Measurements from ENCODE around the gene PLCB1. TPM values are rescaled to one million over a fixed set of nuclear protein-coding genes. Genes with fewer than 3 reads are reported as not detected.

Gene PLCB1
- total RNA-seq, 2 experiments from 2014 or later, result 3.1 to 3.6 TPM

DNA sequence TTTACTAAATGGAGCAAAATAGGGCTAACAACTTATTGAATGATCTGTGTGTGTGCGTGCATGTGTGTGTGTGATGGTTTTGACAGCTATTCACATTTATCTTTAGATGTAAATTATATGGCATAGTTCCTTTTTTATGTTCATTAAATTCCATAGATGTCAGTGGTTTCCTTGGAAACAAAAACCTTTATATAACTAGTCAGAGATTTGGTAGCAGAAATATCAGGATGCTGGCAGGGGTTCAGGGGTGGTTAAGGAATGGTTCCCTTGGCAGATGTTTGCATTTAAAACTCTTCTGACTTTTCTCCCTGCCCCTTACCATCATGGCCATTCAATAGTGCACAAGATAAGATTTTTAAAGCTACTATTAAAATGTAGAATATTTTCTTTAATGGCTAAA lies 256.6 kb downstream of the PLCB1 start:
- ATAC-seq (no peak), DNase-seq (no peak)
- H3K4me3 Mint-ChIP-seq, result no peak overlapping the region
- POLR2A ChIA-PET, result no interaction called here
- no peak overlapping the region for H3K27ac Mint-ChIP-seq
- no peaks in the 10 kb centered on the region for H3K27me3 Mint-ChIP-seq
- H3K36me3 Mint-ChIP-seq (ENCODE audit: low read depth), result no peaks in the 10 kb centered on the region
- CTCF ChIA-PET, result interaction anchor here (1.0 to 4.0 kb wide), 11 partner anchors 13 to 345 kb away, joined by 3 to 21 read pairs (median 5); partner anchors contain the start of gene PLCB1
- no peaks in the 10 kb centered on the region for H3K9me3 Mint-ChIP-seq
- peaks cover 2% of the 10 kb centered on the region for H3K4me1 Mint-ChIP-seq (ENCODE audit: low read depth)
- TF ChIP-seq, protein P1, sequence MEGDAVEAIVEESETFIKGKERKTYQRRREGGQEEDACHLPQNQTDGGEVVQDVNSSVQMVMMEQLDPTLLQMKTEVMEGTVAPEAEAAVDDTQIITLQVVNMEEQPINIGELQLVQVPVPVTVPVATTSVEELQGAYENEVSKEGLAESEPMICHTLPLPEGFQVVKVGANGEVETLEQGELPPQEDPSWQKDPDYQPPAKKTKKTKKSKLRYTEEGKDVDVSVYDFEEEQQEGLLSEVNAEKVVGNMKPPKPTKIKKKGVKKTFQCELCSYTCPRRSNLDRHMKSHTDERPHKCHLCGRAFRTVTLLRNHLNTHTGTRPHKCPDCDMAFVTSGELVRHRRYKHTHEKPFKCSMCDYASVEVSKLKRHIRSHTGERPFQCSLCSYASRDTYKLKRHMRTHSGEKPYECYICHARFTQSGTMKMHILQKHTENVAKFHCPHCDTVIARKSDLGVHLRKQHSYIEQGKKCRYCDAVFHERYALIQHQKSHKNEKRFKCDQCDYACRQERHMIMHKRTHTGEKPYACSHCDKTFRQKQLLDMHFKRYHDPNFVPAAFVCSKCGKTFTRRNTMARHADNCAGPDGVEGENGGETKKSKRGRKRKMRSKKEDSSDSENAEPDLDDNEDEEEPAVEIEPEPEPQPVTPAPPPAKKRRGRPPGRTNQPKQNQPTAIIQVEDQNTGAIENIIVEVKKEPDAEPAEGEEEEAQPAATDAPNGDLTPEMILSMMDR (IDR thresholded peaks at IDR 0.05), result no peak
- intact Hi-C loops (cut with micrococcal nuclease), result loop anchor here (5.0 to 10.0 kb wide), 2 partner anchors 256 to 344 kb away; partner anchors contain the start of gene PLCB1

DNA sequence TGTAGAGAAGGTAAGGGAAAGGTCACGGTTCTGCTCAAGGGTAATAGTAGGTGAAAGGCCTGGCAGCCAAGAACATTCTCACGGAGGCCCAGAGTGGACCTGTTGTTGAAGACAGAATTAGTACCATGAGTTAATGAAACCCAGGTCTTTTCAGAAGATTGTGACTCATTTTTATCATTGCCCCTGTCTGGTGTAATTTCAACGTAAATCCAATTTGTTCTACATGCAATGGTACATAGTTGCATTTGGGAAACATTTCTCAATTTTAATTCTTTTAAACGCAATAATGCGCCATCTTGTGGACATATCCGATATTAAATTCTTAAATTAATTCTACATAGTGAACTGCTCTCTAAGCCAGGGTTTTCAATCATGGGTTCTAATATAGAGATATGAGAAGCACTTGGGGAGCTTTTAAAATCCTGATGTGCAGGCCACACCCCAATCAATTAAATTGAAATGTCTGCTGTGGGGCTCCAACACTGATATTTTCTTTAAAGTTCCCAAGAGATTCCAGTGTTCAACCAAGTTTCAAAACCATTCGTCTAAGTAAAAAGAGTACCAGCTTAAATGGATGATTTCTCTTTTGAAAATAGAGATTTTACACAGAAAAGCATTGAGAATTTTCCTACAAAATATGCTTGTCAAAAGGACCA lies 257.4 kb downstream of the PLCB1 start:
- no peak overlapping the region for H3K4me3 Mint-ChIP-seq
- intact Hi-C loops (cut with micrococcal nuclease), result loop anchor here (5.0 to 10.0 kb wide), 3 partner anchors 257 to 345 kb away; partner anchors contain the start of gene PLCB1
- CTCF ChIA-PET, result interaction anchor here (0.6 to 4.0 kb wide), 15 partner anchors 12 to 453 kb away, joined by 3 to 21 read pairs (median 4); partner anchors contain the start of gene PLCB1

GRCh38 chr20:8390037-8390433 lies 258.0 kb downstream of the PLCB1 start:
- DNase-seq, result no peak
- H3K9me3 Mint-ChIP-seq, result no peaks in the 10 kb centered on the region
- H3K4me3 Mint-ChIP-seq, result no peak overlapping the region
- ChIA-PET CTCF (interaction anchor here (0.6 to 4.0 kb wide), 14 partner anchors 12 to 454 kb away, joined by 3 to 21 read pairs (median 4); partner anchors contain the start of gene PLCB1), POLR2A (no interaction called here)
- H3K27ac Mint-ChIP-seq, result no peak overlapping the region
- TF ChIP-seq, protein P1 (IDR thresholded peaks at IDR 0.05), result no peak
- H3K36me3 Mint-ChIP-seq (ENCODE audit: low read depth), result no peaks in the 10 kb centered on the region
- no peaks in the 10 kb centered on the region for H3K27me3 Mint-ChIP-seq
- H3K4me1 Mint-ChIP-seq (ENCODE audit: low read depth), result peaks cover 8% of the 10 kb centered on the region
- intact Hi-C loops (cut with micrococcal nuclease), result loop anchor here (10.0 kb wide), 1 partner anchor 325 kb away; no protein-coding TSS in a partner anchor
- ATAC-seq, result no peak

More for the DNA sequence above, 257.4 kb downstream of the PLCB1 start:
- DNase-seq (no peak), ATAC-seq (no peak)
- Mint-ChIP-seq H3K9me3 (no peaks in the 10 kb centered on the region), H3K36me3 (ENCODE audit: low read depth) (no peaks in the 10 kb centered on the region), H3K27ac (no peak overlapping the region), H3K27me3 (no peaks in the 10 kb centered on the region), H3K4me1 (ENCODE audit: low read depth) (peaks cover 7% of the 10 kb centered on the region)
- POLR2A ChIA-PET, result no interaction called here
- TF ChIP-seq, protein P1 (IDR thresholded peaks at IDR 0.05), result peak; percentile 81

GRCh38 chr20:8390500-8390899 lies 258.4 kb downstream of the PLCB1 start:
- Mint-ChIP-seq H3K4me3 (no peak overlapping the region), H3K27ac (no peak overlapping the region), H3K27me3 (no peaks in the 10 kb centered on the region), H3K4me1 (ENCODE audit: low read depth) (peaks cover 8% of the 10 kb centered on the region), H3K9me3 (no peaks in the 10 kb centered on the region), H3K36me3 (ENCODE audit: low read depth) (no peaks in the 10 kb centered on the region)
- TF ChIP-seq, protein P1 (IDR thresholded peaks at IDR 0.05), result no peak
- DNase-seq (no peak), ATAC-seq (no peak)
- intact Hi-C loops (cut with micrococcal nuclease), result loop anchor here (10.0 kb wide), 1 partner anchor 324 kb away; no protein-coding TSS in a partner anchor
- POLR2A ChIA-PET, result no interaction called here
- CTCF ChIA-PET, result interaction anchor here (0.5 to 4.0 kb wide), 9 partner anchors 11 to 347 kb away, joined by 3 to 21 read pairs (median 7); partner anchors contain the start of gene PLCB1

DNA sequence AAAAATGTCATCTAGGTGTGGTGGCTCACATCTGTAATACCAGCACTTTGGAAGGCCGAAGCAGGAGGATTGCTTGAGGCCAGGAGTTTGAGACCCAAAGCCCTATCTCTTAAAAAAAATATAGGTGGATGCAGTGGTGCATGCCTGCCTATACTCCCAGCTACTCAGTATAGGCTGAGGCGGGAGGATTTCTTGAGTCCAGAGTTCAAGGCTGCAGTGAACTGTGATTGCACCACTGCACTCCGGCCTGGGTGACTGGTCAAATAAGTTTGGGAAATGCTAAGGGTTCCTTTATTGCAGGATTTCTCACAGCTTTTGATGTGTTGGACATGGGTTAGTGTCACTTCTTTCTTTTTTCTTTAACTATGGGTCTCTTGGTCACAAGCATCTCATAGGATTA lies 261.3 kb downstream of the PLCB1 start:
- Mint-ChIP-seq H3K36me3 (ENCODE audit: low read depth) (no peaks in the 10 kb centered on the region), H3K4me3 (no peak overlapping the region), H3K27me3 (no peaks in the 10 kb centered on the region), H3K9me3 (no peaks in the 10 kb centered on the region), H3K27ac (no peak overlapping the region), H3K4me1 (ENCODE audit: low read depth) (peaks cover 6% of the 10 kb centered on the region)
- ChIA-PET CTCF (no interaction called here), POLR2A (no interaction called here)
- ATAC-seq, result no peak
- intact Hi-C loops (cut with micrococcal nuclease), result loop anchor here (10.0 kb wide), 1 partner anchor 321 kb away; no protein-coding TSS in a partner anchor
- TF ChIP-seq, protein P1 (IDR thresholded peaks at IDR 0.05), result no peak
- no peak for DNase-seq
